BLaER1 treated with 17β-estradiol and CSF1 and Interleukin-3, amounts not matched to agents 10 nM and 100 nM (cell line): Measurements from ENCODE around the gene CAPN7.

ENCODE experiments used
- H3K27ac ChIP-seq, 11 experiments: shearing (Covaris generic); formaldehyde crosslinking; 2 replicates each; pipeline ENCODE4 v1.8.1; 2022
- H3K27me3 ChIP-seq, 11 experiments: shearing (Covaris generic); formaldehyde crosslinking; 2 replicates each; pipeline ENCODE4 v1.8.1; 2022
- H3K36me3 ChIP-seq, 11 experiments: shearing (Covaris generic); formaldehyde crosslinking; 2 replicates each; pipeline ENCODE4 v1.8.1; 2022
- H3K4me1 ChIP-seq, 10 experiments: shearing (Covaris generic); formaldehyde crosslinking; 2 replicates each; pipeline ENCODE4 v1.8.1; 2022
- H3K4me2 ChIP-seq, 11 experiments: shearing (Covaris generic); formaldehyde crosslinking; 2 replicates each; pipeline ENCODE4 v1.8.1; 2022
- H3K4me3 ChIP-seq, 10 experiments: shearing (Covaris generic); formaldehyde crosslinking; 2 replicates each; pipeline ENCODE4 v1.8.1; 2022
- H3K9ac ChIP-seq, 11 experiments: shearing (Covaris generic); formaldehyde crosslinking; 2 replicates each; pipeline ENCODE4 v1.8.1; 2022
- H3K9me3 ChIP-seq, 11 experiments: shearing (Covaris generic); formaldehyde crosslinking; replicated peaks in 1 of 11; 2 replicates each; pipeline ENCODE4 v1.8.1; 2022
- H4K20me1 ChIP-seq, 11 experiments: shearing (Covaris generic); formaldehyde crosslinking; 2 replicates each; pipeline ENCODE4 v1.8.1; 2022
- Cebpa-rat ChIP-seq, 11 experiments: shearing (Covaris generic); IDR thresholded peaks; 2 replicates each; pipeline ENCODE4 v1.8.1; 2022

The CAPN7 gene

GRCh38 chr3:15271785-15272381 is 65.8 kb downstream of the CAPN7 start:
- Histone ChIP-seq H4K20me1 (peaks cover 0 to 5% (median 0%) of the 10 kb centered on the region in 11 experiments; a peak in 1 of 22 replicates), H3K4me1 (peaks cover 28 to 100% (median 72%) of the 10 kb centered on the region in 10 experiments), H3K36me3 (peaks cover 0 to 15% (median 0%) of the 10 kb centered on the region in 11 experiments; a peak in 4 of 22 replicates), H3K4me2 (peak overlapping the region; percentile 81 to 95 (median 88)), H3K4me3 (peak overlapping the region in 8 of 10 experiments; percentile 7 to 60 (median 16); a peak in 12 of 20 replicates), H3K27ac (peak overlapping the region; percentile 60 to 92 (median 77); a peak in 21 of 22 replicates), H3K27me3 (peaks cover 0 to 74% (median 53%) of the 10 kb centered on the region in 11 experiments; a peak in 17 of 22 replicates), H3K9me3 (peaks cover 0 to 12% (median 0%) of the 10 kb centered on the region in 11 experiments; a peak in 4 of 22 replicates), H3K9ac (peak overlapping the region; percentile 41 to 80 (median 66); a peak in 19 of 22 replicates)
- TF ChIP-seq Cebpa-rat (IDR thresholded peaks at IDR 0.05) = peak in 5 of 11 experiments; percentile 26 to 69 (median 34); a peak in 4 of 22 replicates

GRCh38 chr3:15272426-15273196 is 66.6 kb downstream of the CAPN7 start:
- H3K27me3 ChIP-seq = peaks cover 0 to 74% (median 57%) of the 10 kb centered on the region in 11 experiments; a peak in 17 of 22 replicates
- H4K20me1 ChIP-seq = peaks cover 0 to under 1% (median 0%) of the 10 kb centered on the region in 11 experiments; a peak in 1 of 22 replicates
- H3K4me2 ChIP-seq = peak overlapping the region; percentile 81 to 95 (median 88)
- peak in 1 of 11 experiments; percentile 47; a peak in 1 of 22 replicates for TF ChIP-seq Cebpa-rat (IDR thresholded peaks at IDR 0.05)
- H3K27ac ChIP-seq = peak overlapping the region; percentile 60 to 92 (median 77); a peak in 21 of 22 replicates
- peaks cover 0 to 12% (median 0%) of the 10 kb centered on the region in 11 experiments; a peak in 4 of 22 replicates for H3K9me3 ChIP-seq
- H3K4me1 ChIP-seq = peaks cover 28 to 100% (median 72%) of the 10 kb centered on the region in 10 experiments
- H3K36me3 ChIP-seq = peaks cover 0 to 15% (median 0%) of the 10 kb centered on the region in 11 experiments; a peak in 3 of 22 replicates
- peak overlapping the region in 8 of 10 experiments; percentile 7 to 60 (median 16); a peak in 12 of 20 replicates for H3K4me3 ChIP-seq
- H3K9ac ChIP-seq = peak overlapping the region; percentile 41 to 80 (median 66); a peak in 19 of 22 replicates

GRCh38 chr3:15273227-15273626 is 67.2 kb downstream of the CAPN7 start:
- Histone ChIP-seq H3K4me1 (peaks cover 28 to 97% (median 70%) of the 10 kb centered on the region in 10 experiments), H3K9ac (peak overlapping the region in 3 of 11 experiments; percentile 66 to 80 (median 74); a peak in 3 of 22 replicates), H4K20me1 (no peaks in the 10 kb centered on the region), H3K9me3 (peaks cover 0 to 12% (median 0%) of the 10 kb centered on the region in 11 experiments; a peak in 4 of 22 replicates), H3K4me2 (peak overlapping the region; percentile 81 to 95 (median 88); a peak in 19 of 22 replicates), H3K27ac (peak overlapping the region in 8 of 11 experiments; percentile 72 to 92 (median 82); a peak in 15 of 22 replicates), H3K4me3 (0 out of 20 replicates have a peak overlapping the region, but pooled peaks of 1 of the 10 experiments have one; percentile 12), H3K27me3 (peaks cover 0 to 75% (median 60%) of the 10 kb centered on the region in 11 experiments; a peak in 17 of 22 replicates), H3K36me3 (peaks cover 0 to 15% (median 0%) of the 10 kb centered on the region in 11 experiments; a peak in 3 of 22 replicates)
- TF ChIP-seq Cebpa-rat (IDR thresholded peaks at IDR 0.05) = no peak

GRCh38 chr3:15276028-15276724 is 70.1 kb downstream of the CAPN7 start:
- TF ChIP-seq Cebpa-rat (IDR thresholded peaks at IDR 0.05) = no peak
- no peak overlapping the region for H3K4me3 ChIP-seq
- peaks cover 0 to 51% (median 38%) of the 10 kb centered on the region in 11 experiments; a peak in 17 of 22 replicates for H3K27me3 ChIP-seq
- no peaks in the 10 kb centered on the region for H4K20me1 ChIP-seq
- H3K36me3 ChIP-seq = peaks cover 0 to 3% (median 0%) of the 10 kb centered on the region in 11 experiments; a peak in 1 of 22 replicates
- H3K27ac ChIP-seq = no peak overlapping the region
- H3K4me1 ChIP-seq = peaks cover 15 to 87% (median 46%) of the 10 kb centered on the region in 10 experiments
- H3K4me2 ChIP-seq = peak overlapping the region in 7 of 11 experiments; percentile 4 to 94 (median 88); a peak in 11 of 22 replicates
- H3K9me3 ChIP-seq = peaks cover 0 to 11% (median 0%) of the 10 kb centered on the region in 11 experiments; a peak in 3 of 22 replicates
- H3K9ac ChIP-seq = no peak overlapping the region

- Histone ChIP-seq H3K36me3 (peaks cover 0 to 7% (median 0%) of the 10 kb centered on the region in 11 experiments; a peak in 1 of 22 replicates), H3K4me2 (no peak overlapping the region; a peak in 1 of 22 replicates), H3K27ac (no peak overlapping the region), H3K9ac (no peak overlapping the region), H3K9me3 (peaks cover 0 to 11% (median 0%) of the 10 kb centered on the region in 11 experiments; a peak in 3 of 22 replicates), H3K4me1 (peaks cover 0 to 69% (median 31%) of the 10 kb centered on the region in 10 experiments; a peak in 18 of 20 replicates), H3K4me3 (no peak overlapping the region), H4K20me1 (no peaks in the 10 kb centered on the region), H3K27me3 (peaks cover 0 to 51% (median 27%) of the 10 kb centered on the region in 11 experiments; a peak in 17 of 22 replicates)
- no peak for TF ChIP-seq Cebpa-rat (IDR thresholded peaks at IDR 0.05)
Observed at GRCh38 chr3:15277861-15278500, 71.9 kb downstream of the CAPN7 start.

- Histone ChIP-seq H3K27ac (no peak overlapping the region; a peak in 1 of 22 replicates), H3K4me1 (peaks cover 10 to 69% (median 31%) of the 10 kb centered on the region in 10 experiments), H4K20me1 (no peaks in the 10 kb centered on the region), H3K4me3 (no peak overlapping the region), H3K36me3 (peaks cover 0 to 7% (median 0%) of the 10 kb centered on the region in 11 experiments; a peak in 1 of 22 replicates), H3K4me2 (peak overlapping the region in 5 of 11 experiments; percentile 44 to 56 (median 50); a peak in 7 of 22 replicates), H3K27me3 (peaks cover 0 to 46% (median 15%) of the 10 kb centered on the region in 11 experiments; a peak in 17 of 22 replicates), H3K9me3 (peaks cover 0 to 10% (median 0%) of the 10 kb centered on the region in 11 experiments; a peak in 3 of 22 replicates), H3K9ac (no peak overlapping the region)
- TF ChIP-seq Cebpa-rat (IDR thresholded peaks at IDR 0.05) = no peak
Observed at GRCh38 chr3:15279205-15279604, 73.2 kb downstream of the CAPN7 start.

GRCh38 chr3:15279671-15280402 is 73.8 kb downstream of the CAPN7 start:
- H3K4me2 ChIP-seq = peak overlapping the region in 5 of 11 experiments; percentile 44 to 56 (median 50); a peak in 11 of 22 replicates
- TF ChIP-seq Cebpa-rat (IDR thresholded peaks at IDR 0.05) = no peak
- H3K4me1 ChIP-seq = peaks cover 16 to 69% (median 35%) of the 10 kb centered on the region in 10 experiments
- peaks cover 0 to 4% (median 0%) of the 10 kb centered on the region in 11 experiments; a peak in 3 of 22 replicates for H3K9me3 ChIP-seq
- no peak overlapping the region for H3K4me3 ChIP-seq
- no peaks in the 10 kb centered on the region for H4K20me1 ChIP-seq
- H3K9ac ChIP-seq = no peak overlapping the region
- no peak overlapping the region for H3K27ac ChIP-seq
- peaks cover 0 to 6% (median 0%) of the 10 kb centered on the region in 11 experiments; a peak in 1 of 22 replicates for H3K36me3 ChIP-seq
- peaks cover 0 to 40% (median 9%) of the 10 kb centered on the region in 11 experiments; a peak in 15 of 22 replicates for H3K27me3 ChIP-seq
